SH-SY5Y (cell line): ENCODE results near the gene PPDPF.

Experiments
- GATA2 ChIP-seq: IDR thresholded peaks from 2 replicates; pipeline ENCODE4 v1.6.1; 2011; ENCODE audit warnings: mild to moderate bottlenecking, low read depth, low read length
- GATA3 ChIP-seq: IDR thresholded peaks from 2 replicates; pipeline ENCODE4 v1.6.1; 2011; ENCODE audit warnings: low read depth, mild to moderate bottlenecking, low read length, moderate library complexity

DNA sequence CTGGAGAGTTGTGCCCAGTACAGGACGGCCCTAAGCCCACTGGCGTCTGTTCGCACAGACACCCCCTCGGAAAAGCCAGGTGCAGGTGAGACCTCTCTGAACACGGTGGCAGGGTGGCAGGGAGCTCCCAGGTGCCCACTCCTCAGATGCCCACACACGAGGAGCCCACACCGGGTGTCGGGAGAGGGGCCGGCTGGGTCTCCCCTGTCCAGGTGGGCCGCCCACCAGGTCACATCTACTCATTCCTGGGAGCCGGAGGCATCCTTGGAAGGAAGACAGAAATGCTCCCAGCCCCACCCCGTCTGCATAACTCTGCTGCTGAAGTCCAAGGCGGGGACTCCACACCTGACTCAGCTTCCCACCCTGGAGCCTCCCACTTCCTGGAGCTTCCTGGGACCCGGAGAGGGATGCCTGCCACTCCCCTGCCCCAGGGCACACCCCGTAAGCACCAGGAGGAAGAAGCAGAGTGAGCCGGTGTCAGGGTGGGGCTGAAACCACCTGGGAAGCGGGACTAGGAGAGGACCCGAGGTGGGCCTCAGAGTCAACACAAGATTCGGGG, 24.5 kb downstream of the PPDPF start:
- TF ChIP-seq GATA2 (no peak), GATA3 (no peak)
